GM23338 (cell line): ENCODE measurements around the gene CDHR3. TPM values are rescaled to one million over a fixed set of nuclear protein-coding genes. Genes with fewer than 3 reads are reported as not detected.

Source experiments
- ATAC-seq: fragments of 200-7000 bp; cut with Tn5 transposase; 3 replicates; pipeline ENCODE4 v1.9.1; 2020
- DNase-seq: peaks from one replicate; pipeline ENCODE4 v3.0.0-alpha.2; 2015; ENCODE audit warnings: low spot score
- H2AFZ ChIP-seq: fragments of 200-600 bp; sonication (generic); 2 replicates; pipeline ENCODE4 v1.8.0; 2016; ENCODE audit warnings: antibody characterized with exemption, mild to moderate bottlenecking, moderate library complexity
- H3F3A ChIP-seq: fragments of 200-600 bp; sonication (generic); replicated peaks from 2 replicates; pipeline ENCODE4 v1.8.0; 2017; ENCODE audit warnings: antibody characterized with exemption, mixed run types, low read depth
- H3K27ac ChIP-seq: fragments of 200-600 bp; sonication (generic); 2 replicates; pipeline ENCODE4 v1.6.1; 2016; ENCODE audit warnings: low read depth
- H3K27me3 ChIP-seq: fragments of 200-600 bp; sonication (generic); 2 replicates; pipeline ENCODE4 v1.8.0; 2016; ENCODE audit warnings: mild to moderate bottlenecking, mixed run types, moderate library complexity; ENCODE audit not compliant: insufficient read depth
- H3K36me3 ChIP-seq: fragments of 200-600 bp; sonication (generic); 2 replicates; pipeline ENCODE4 v1.8.0; 2016; ENCODE audit warnings: mild to moderate bottlenecking; ENCODE audit not compliant: insufficient read depth
- H3K4me1 ChIP-seq: fragments of 200-600 bp; sonication (generic); 2 replicates; pipeline ENCODE4 v1.8.0; 2016; ENCODE audit warnings: mild to moderate bottlenecking, moderate library complexity; ENCODE audit not compliant: insufficient read depth
- H3K4me2 ChIP-seq: fragments of 200-600 bp; sonication (generic); 2 replicates; pipeline ENCODE4 v1.7.1; 2017; ENCODE audit warnings: mixed run types
- H3K4me3 ChIP-seq: fragments of 200-600 bp; sonication (generic); 2 replicates; pipeline ENCODE4 v1.6.1; 2016; ENCODE audit warnings: mixed run types
- H3K79me2 ChIP-seq: fragments of 200-600 bp; sonication (generic); replicated peaks from 2 replicates; pipeline ENCODE4 v1.8.0; 2017; ENCODE audit warnings: mild to moderate bottlenecking; ENCODE audit not compliant: insufficient read depth
- H3K9me2 ChIP-seq: fragments of 200-600 bp; sonication (generic); 2 replicates; pipeline ENCODE4 v1.8.0; 2017; ENCODE audit not compliant: insufficient read depth
- H4K20me1 ChIP-seq: fragments of 200-600 bp; sonication (generic); replicated peaks from 2 replicates; pipeline ENCODE4 v1.8.0; 2017; ENCODE audit warnings: mild to moderate bottlenecking; ENCODE audit not compliant: insufficient read depth
- H3K27ac Mint-ChIP-seq: 2 replicates; pipeline ENCODE4 v1.8.0; 2020; ENCODE audit warnings: inconsistent platforms, mild to moderate bottlenecking, moderate library complexity, mixed read lengths
- H3K27me3 Mint-ChIP-seq: 3 replicates; pipeline ENCODE4 v1.8.0; 2022; ENCODE audit warnings: low read depth, mild to moderate bottlenecking, moderate library complexity, mixed read lengths, inconsistent platforms; ENCODE audit not compliant: insufficient read depth, poor library complexity
- H3K36me3 Mint-ChIP-seq: 3 replicates; pipeline ENCODE4 v1.8.0; 2021; ENCODE audit warnings: low read depth, mild to moderate bottlenecking, inconsistent platforms, moderate library complexity, mixed read lengths
- H3K4me1 Mint-ChIP-seq: 3 replicates; pipeline ENCODE4 v1.8.0; 2020; ENCODE audit warnings: mild to moderate bottlenecking, inconsistent platforms, mixed read lengths
- H3K4me3 Mint-ChIP-seq: 3 replicates; pipeline ENCODE4 v1.8.0; 2021; ENCODE audit warnings: moderate library complexity, mild to moderate bottlenecking, inconsistent platforms, mixed read lengths
- H3K9me3 Mint-ChIP-seq: 3 replicates; pipeline ENCODE4 v1.8.0; 2020; ENCODE audit warnings: moderate library complexity, mild to moderate bottlenecking, inconsistent platforms, mixed read lengths
- CREB1 ChIP-seq: fragments of 250-450 bp; sonication (Bioruptor Pico); IDR thresholded peaks from 2 replicates; pipeline ENCODE4 v1.5.0; 2020; ENCODE audit warnings: low read depth, mild to moderate bottlenecking, moderate library complexity
- CTCF ChIP-seq, 2 experiments: fragments of 200-600 bp in 1 of 2; sonication (generic) in 1 of 2; conservative IDR thresholded peaks; 2 replicates each; pipeline versions ENCODE4 v1.5.1 to v1.6.1; 2016 to 2017; ENCODE audit warnings: antibody characterized with exemption in 2 of 2, low read depth in 2 of 2, mild to moderate bottlenecking in 2 of 2, moderate library complexity in 1 of 2
- ETS1 ChIP-seq: IDR thresholded peaks from 2 replicates; pipeline ENCODE4 v1.6.1; 2016; ENCODE audit warnings: antibody characterized with exemption
- EZH2 ChIP-seq: fragments of 200-600 bp; sonication (generic); IDR thresholded peaks from one replicate; pipeline ENCODE4 v1.8.0; 2017; ENCODE audit warnings: antibody characterized with exemption, mild to moderate bottlenecking, low read depth; ENCODE audit not compliant: unreplicated experiment
- EZH2phosphoT487 ChIP-seq: fragments of 200-600 bp; sonication (generic); IDR thresholded peaks from one replicate; pipeline ENCODE4 v1.8.1; 2018; ENCODE audit warnings: antibody characterized with exemption; ENCODE audit not compliant: unreplicated experiment
- JUNB ChIP-seq: IDR thresholded peaks from one replicate; pipeline ENCODE4 v1.6.1; 2016; ENCODE audit warnings: antibody characterized with exemption; ENCODE audit not compliant: unreplicated experiment
- NANOG ChIP-seq: IDR thresholded peaks from 2 replicates; pipeline ENCODE4 v1.6.1; 2016; ENCODE audit warnings: antibody characterized with exemption, borderline replicate concordance
- POLR2AphosphoS5 ChIP-seq: IDR thresholded peaks from 2 replicates; pipeline ENCODE4 v1.6.1; 2016; ENCODE audit warnings: antibody characterized with exemption, low read depth
- REST ChIP-seq: IDR thresholded peaks from one replicate; pipeline ENCODE4 v1.6.1; 2018; ENCODE audit warnings: antibody characterized with exemption; ENCODE audit not compliant: unreplicated experiment
- STAT1 ChIP-seq: IDR thresholded peaks from one replicate; pipeline ENCODE4 v1.6.1; 2016; ENCODE audit warnings: antibody characterized with exemption; ENCODE audit not compliant: unreplicated experiment
- ZNF114 ChIP-seq: fragments of 250-450 bp; sonication (Bioruptor Pico); IDR thresholded peaks from 2 replicates; pipeline ENCODE4 v1.5.0; 2020; ENCODE audit warnings: mild to moderate bottlenecking, moderate library complexity
- ZNF331 ChIP-seq: fragments of 250-450 bp; sonication (Bioruptor Pico); IDR thresholded peaks from 2 replicates; pipeline ENCODE4 v1.5.0; 2020; ENCODE audit warnings: low read depth, mild to moderate bottlenecking, moderate library complexity
- ZNF462 ChIP-seq: fragments of 250-450 bp; sonication (Bioruptor Pico); IDR thresholded peaks from 2 replicates; pipeline ENCODE4 v1.5.0; 2020; ENCODE audit warnings: mild to moderate bottlenecking, moderate library complexity
- polyA plus RNA-seq: library from polyadenylated mRNA; unstranded; fragments of >200 nt; fragmentation: Nextera tagmentation; extraction: Ambion mirVana; gene quantifications from 2 replicates; pipeline ENCODE4 v1.2.1, GENCODE V29; 2016
- total RNA-seq: library from RNA; depleted of rRNA; stranded (reverse); fragments of >200 nt; shearing (Covaris generic); gene quantifications from 2 replicates; pipeline ENCODE4 v1.2.3, GENCODE V29; 2014

The CDHR3 gene
- total and polyA plus RNA-seq, 2 experiments from 2014 or later = 5.1 to 12.2 TPM

- Histone ChIP-seq H3K4me3 (no peak overlapping the region), H3K4me1 (peaks cover 8% of the 10 kb centered on the region), H3K27ac (no peak overlapping the region), H3K36me3 (no peaks in the 10 kb centered on the region), H3F3A (no peaks in the 10 kb centered on the region), H3K79me2 (no peaks in the 10 kb centered on the region), H3K27me3 (no peaks in the 10 kb centered on the region), H3K9me2 (peaks cover 13% of the 10 kb centered on the region; the same call in 1 of the 2 replicates), H3K4me2 (no peak overlapping the region), H2AFZ (no peak overlapping the region), H4K20me1 (no peaks in the 10 kb centered on the region)
- no peak overlapping the region for H3K27ac Mint-ChIP-seq
- H3K9me3 Mint-ChIP-seq = no peaks in the 10 kb centered on the region
- ATAC-seq = no peak
- H3K4me3 Mint-ChIP-seq = no peak overlapping the region
- DNase-seq = no peak
- peaks cover 2% of the 10 kb centered on the region for H3K27me3 Mint-ChIP-seq
- no peaks in the 10 kb centered on the region for H3K36me3 Mint-ChIP-seq
- TF ChIP-seq EZH2 (no peak), REST (no peak), JUNB (no peak), ETS1 (no peak), ZNF331 (CRISPR knock-in tag) (no peak), CREB1 (CRISPR knock-in tag) (no peak), STAT1 (no peak), EZH2phosphoT487 (no peak), NANOG (no peak), POLR2AphosphoS5 (no peak), ZNF462 (CRISPR knock-in tag) (no peak), ZNF114 (CRISPR knock-in tag) (no peak), CTCF (conservative IDR thresholded peaks at IDR 0.05; ENCODE audit: low read depth in 2 of 2) (no peak)
- H3K4me1 Mint-ChIP-seq = peaks cover 15% of the 10 kb centered on the region
Observed at GRCh38 chr7:105999256-105999655, 36.2 kb downstream of the CDHR3 start.
